GM12878 (cell line): ENCODE results near the gene ATP2A1. TPM values are rescaled to one million over a fixed set of nuclear protein-coding genes. Genes with fewer than 3 reads are reported as not detected.

Source experiments
- CEBPB ChIP-seq, 2 experiments: fragments of 150-350 bp in 1 of 2; IDR thresholded peaks; 2 replicates each; pipeline ENCODE4 v1.6.1; 2012 to 2014; ENCODE audit warnings: low read depth in 2 of 2, low read length in 2 of 2, borderline replicate concordance in 1 of 2, inconsistent platforms in 1 of 2
- CHD1 ChIP-seq: IDR thresholded peaks from 2 replicates; pipeline ENCODE4 v1.6.1; 2012; ENCODE audit warnings: low read depth, low read length, improper control_type of control experiment
- CHD4 ChIP-seq: fragments of 200-600 bp; sonication (generic); IDR thresholded peaks from 2 replicates; pipeline ENCODE4 v1.6.1; 2016; ENCODE audit warnings: mild to moderate bottlenecking
- EGR1 ChIP-seq, 2 experiments: IDR thresholded peaks; 1 replicate in 1 of 2; 2 replicates in 1 of 2; pipeline ENCODE4 v1.6.1; 2011 to 2012; ENCODE audit warnings: low read depth in 2 of 2, low read length in 2 of 2, borderline replicate concordance in 1 of 2, mild to moderate bottlenecking in 1 of 2, moderate library complexity in 1 of 2
- ESRRA ChIP-seq: IDR thresholded peaks from 2 replicates; pipeline ENCODE4 v1.6.1; 2012; ENCODE audit warnings: mild to moderate bottlenecking, low read length, improper control_type of control experiment
- HDAC6 ChIP-seq: fragments of 200-600 bp; sonication (generic); IDR thresholded peaks from one replicate; pipeline ENCODE4 v1.8.0; 2017; ENCODE audit warnings: antibody characterized with exemption; ENCODE audit not compliant: unreplicated experiment
- KLF5 ChIP-seq: fragments of 450-650 bp; IDR thresholded peaks from 2 replicates; pipeline ENCODE4 v1.6.1; 2014; ENCODE audit warnings: mild to moderate bottlenecking; ENCODE audit not compliant: partially characterized antibody
- MEF2B ChIP-seq: fragments of 450-650 bp; IDR thresholded peaks from 2 replicates; pipeline ENCODE4 v1.6.1; 2018; ENCODE audit warnings: mild to moderate bottlenecking, moderate library complexity; ENCODE audit not compliant: partially characterized antibody, poor library complexity, severe bottlenecking
- SMAD5 ChIP-seq: IDR thresholded peaks from 2 replicates; pipeline ENCODE4 v1.6.1; 2016; ENCODE audit warnings: antibody characterized with exemption, low read depth
- SMARCA5 ChIP-seq: fragments of 450-650 bp; IDR thresholded peaks from 2 replicates; pipeline ENCODE4 v1.6.1; 2017; ENCODE audit warnings: mild to moderate bottlenecking
- SMC3 ChIP-seq: IDR thresholded peaks from 2 replicates; pipeline ENCODE4 v1.6.1; 2011; ENCODE audit warnings: low read length, improper control_type of control experiment, borderline replicate concordance
- TAF1 ChIP-seq: IDR thresholded peaks from 2 replicates; pipeline ENCODE4 v1.6.1; 2011; ENCODE audit warnings: mild to moderate bottlenecking, low read depth, low read length, borderline replicate concordance
- YBX1 ChIP-seq: fragments of 450-650 bp; IDR thresholded peaks from 2 replicates; pipeline ENCODE4 v1.6.1; 2016; ENCODE audit warnings: antibody characterized with exemption
- ZBTB11 ChIP-seq: fragments of 450-650 bp; formaldehyde crosslinking; IDR thresholded peaks from 2 replicates; pipeline ENCODE4 v1.5.0; 2022; ENCODE audit warnings: mild to moderate bottlenecking, missing genetic modification characterization
- ZNF207 ChIP-seq: fragments of 450-650 bp; IDR thresholded peaks from 2 replicates; pipeline ENCODE4 v1.6.1; 2014; ENCODE audit warnings: antibody characterized with exemption, mild to moderate bottlenecking, borderline replicate concordance
- polyA plus RNA-seq, 11 experiments: library from polyadenylated mRNA; depleted of rRNA in 4 of 11; unstranded in 6 of 11; stranded (reverse) in 5 of 11; fragments of >200 nt; fragmentation: Nextera tagmentation in 4 of 11; fragmentation: Illumina TruSeq in 1 of 11; extraction: Ambion mirVana in 4 of 11; extraction: Trizol in 1 of 11; gene quantifications; 1 replicate in 1 of 11; 2 replicates in 10 of 11; pipeline versions ENCODE4 v1.2.1 to v1.2.3, GENCODE V29; 2011 to 2016; ENCODE audit warnings: inconsistent platforms in 2 of 11, missing spikeins in 2 of 11, low read depth in 1 of 11
- total RNA-seq, 4 experiments: library from RNA; depleted of rRNA in 3 of 4; stranded (reverse); fragments of >200 nt in 3 of 4; fragmentation: Illumina TruSeq in 1 of 4; extraction: Trizol in 1 of 4; gene quantifications; 2 replicates each; pipeline versions ENCODE4 v1.2.1 to v1.2.3, GENCODE V29; 2013 to 2021
- TF ChIP-seq, protein P1 (sequence below): IDR thresholded peaks from 2 replicates; pipeline ENCODE4 v1.6.1; 2012; ENCODE audit warnings: improper control_type of control experiment, low read depth, low read length; ENCODE audit not compliant: insufficient replicate concordance
- TF ChIP-seq, protein P2 (sequence below): IDR thresholded peaks from 2 replicates; pipeline ENCODE4 v1.6.1; 2012; ENCODE audit warnings: low read depth, low read length, improper control_type of control experiment

Gene ATP2A1
- total and polyA plus RNA-seq, 10 of the 15 experiments (the other 5 are each of a cell fraction or from before 2014, with no cell fraction given): 0.13 to 1.7 (median 0.88) TPM

DNA sequence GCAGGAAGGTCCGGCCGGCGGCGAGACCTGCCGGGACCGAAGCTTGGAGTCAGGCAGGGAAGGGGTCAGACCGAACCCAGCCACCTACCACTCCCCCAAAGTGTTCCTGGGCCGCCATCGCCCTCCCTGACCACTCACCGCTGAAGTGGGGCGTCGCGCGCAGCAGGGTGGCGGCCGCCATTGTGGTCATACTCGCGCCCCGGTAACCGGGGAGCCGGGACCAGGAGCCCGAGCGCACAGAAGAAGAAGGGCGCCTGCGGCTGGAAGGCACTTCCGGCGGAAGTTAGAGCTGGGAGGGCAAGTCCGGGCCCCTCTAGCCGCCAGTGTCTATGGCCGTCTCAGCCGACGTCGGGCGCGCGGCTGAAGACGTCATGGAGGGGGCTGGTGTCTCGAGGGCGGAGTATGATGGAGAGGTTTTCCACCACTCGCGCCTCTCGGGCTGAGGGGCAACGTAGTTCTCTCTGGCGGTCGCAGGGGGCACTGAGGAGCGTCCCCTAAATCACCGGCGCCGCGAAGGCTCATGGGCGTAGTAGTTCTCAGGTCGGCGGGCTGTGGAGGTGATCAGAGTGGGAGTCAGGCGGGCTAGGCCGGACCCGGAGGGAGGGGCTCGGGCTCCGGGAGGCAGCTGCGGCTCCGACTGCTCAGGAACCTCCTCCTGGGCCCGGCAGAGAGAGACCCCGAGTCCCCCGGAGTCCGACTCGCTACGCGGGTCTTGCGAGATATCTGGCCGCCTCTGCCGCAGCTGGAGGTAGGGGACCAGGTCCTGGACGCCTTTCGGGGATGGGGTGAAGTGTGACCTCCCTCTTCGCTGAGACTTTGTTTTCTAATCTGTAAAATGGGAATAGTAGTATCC, 32.0 kb upstream of the ATP2A1 start, which contains the start of gene TUFM (continued):
- TF ChIP-seq EGR1 (IDR thresholded peaks at IDR 0.05; ENCODE audit: borderline replicate concordance in 1 of 2, low read depth in 2 of 2, low read length in 2 of 2): peak in 1 of 2 experiments; percentile 43; a peak in 1 of 3 replicates
- peak; percentile 74; the same call in 1 of the 2 replicates for TF ChIP-seq SMAD5
- TF ChIP-seq CHD4: no peak
- no peak for TF ChIP-seq YBX1
- TF ChIP-seq ZNF207: peak; percentile 64; the same call in 1 of the 2 replicates
- TF ChIP-seq HDAC6: no peak
- TF ChIP-seq KLF5: peak; percentile 80
- TF ChIP-seq SMC3: no peak; the same call in 1 of the 2 replicates
- TF ChIP-seq, protein P1, sequence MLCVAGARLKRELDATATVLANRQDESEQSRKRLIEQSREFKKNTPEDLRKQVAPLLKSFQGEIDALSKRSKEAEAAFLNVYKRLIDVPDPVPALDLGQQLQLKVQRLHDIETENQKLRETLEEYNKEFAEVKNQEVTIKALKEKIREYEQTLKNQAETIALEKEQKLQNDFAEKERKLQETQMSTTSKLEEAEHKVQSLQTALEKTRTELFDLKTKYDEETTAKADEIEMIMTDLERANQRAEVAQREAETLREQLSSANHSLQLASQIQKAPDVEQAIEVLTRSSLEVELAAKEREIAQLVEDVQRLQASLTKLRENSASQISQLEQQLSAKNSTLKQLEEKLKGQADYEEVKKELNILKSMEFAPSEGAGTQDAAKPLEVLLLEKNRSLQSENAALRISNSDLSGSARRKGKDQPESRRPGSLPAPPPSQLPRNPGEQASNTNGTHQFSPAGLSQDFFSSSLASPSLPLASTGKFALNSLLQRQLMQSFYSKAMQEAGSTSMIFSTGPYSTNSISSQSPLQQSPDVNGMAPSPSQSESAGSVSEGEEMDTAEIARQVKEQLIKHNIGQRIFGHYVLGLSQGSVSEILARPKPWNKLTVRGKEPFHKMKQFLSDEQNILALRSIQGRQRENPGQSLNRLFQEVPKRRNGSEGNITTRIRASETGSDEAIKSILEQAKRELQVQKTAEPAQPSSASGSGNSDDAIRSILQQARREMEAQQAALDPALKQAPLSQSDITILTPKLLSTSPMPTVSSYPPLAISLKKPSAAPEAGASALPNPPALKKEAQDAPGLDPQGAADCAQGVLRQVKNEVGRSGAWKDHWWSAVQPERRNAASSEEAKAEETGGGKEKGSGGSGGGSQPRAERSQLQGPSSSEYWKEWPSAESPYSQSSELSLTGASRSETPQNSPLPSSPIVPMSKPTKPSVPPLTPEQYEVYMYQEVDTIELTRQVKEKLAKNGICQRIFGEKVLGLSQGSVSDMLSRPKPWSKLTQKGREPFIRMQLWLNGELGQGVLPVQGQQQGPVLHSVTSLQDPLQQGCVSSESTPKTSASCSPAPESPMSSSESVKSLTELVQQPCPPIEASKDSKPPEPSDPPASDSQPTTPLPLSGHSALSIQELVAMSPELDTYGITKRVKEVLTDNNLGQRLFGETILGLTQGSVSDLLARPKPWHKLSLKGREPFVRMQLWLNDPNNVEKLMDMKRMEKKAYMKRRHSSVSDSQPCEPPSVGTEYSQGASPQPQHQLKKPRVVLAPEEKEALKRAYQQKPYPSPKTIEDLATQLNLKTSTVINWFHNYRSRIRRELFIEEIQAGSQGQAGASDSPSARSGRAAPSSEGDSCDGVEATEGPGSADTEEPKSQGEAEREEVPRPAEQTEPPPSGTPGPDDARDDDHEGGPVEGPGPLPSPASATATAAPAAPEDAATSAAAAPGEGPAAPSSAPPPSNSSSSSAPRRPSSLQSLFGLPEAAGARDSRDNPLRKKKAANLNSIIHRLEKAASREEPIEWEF: no peak
- TF ChIP-seq SMARCA5: no peak
- TF ChIP-seq CEBPB (IDR thresholded peaks at IDR 0.05; ENCODE audit: borderline replicate concordance in 1 of 2, low read depth in 2 of 2, low read length in 2 of 2): 0 out of 4 replicates have a peak, but pooled peaks of 1 of the 2 experiments have one; percentile 22
- peak; percentile 82 for TF ChIP-seq ZBTB11 (CRISPR knock-in tag)
- peak; percentile 76; the same call in 1 of the 2 replicates for TF ChIP-seq TAF1
- TF ChIP-seq CHD1: no peak
- no peak for TF ChIP-seq MEF2B
- TF ChIP-seq, protein P2, sequence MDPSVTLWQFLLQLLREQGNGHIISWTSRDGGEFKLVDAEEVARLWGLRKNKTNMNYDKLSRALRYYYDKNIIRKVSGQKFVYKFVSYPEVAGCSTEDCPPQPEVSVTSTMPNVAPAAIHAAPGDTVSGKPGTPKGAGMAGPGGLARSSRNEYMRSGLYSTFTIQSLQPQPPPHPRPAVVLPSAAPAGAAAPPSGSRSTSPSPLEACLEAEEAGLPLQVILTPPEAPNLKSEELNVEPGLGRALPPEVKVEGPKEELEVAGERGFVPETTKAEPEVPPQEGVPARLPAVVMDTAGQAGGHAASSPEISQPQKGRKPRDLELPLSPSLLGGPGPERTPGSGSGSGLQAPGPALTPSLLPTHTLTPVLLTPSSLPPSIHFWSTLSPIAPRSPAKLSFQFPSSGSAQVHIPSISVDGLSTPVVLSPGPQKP: peak; percentile 98
- TF ChIP-seq ESRRA: peak; percentile 24; the same call in 1 of the 2 replicates
